GM10266 (cell line): Measurements from ENCODE around the gene TAP2.
A peak's percentile ranks its signal among the peaks of the same experiment; 100 is the strongest.

Experiments
- DNase-seq: peaks from one replicate; pipeline ENCODE4 v3.0.0; 2012; ENCODE audit errors: extremely low spot score
- TF ChIP-seq, protein P1 (sequence below): IDR thresholded peaks from 2 replicates; pipeline ENCODE4 v1.5.1; 2012; ENCODE audit warnings: mild to moderate bottlenecking, low read depth; ENCODE audit not compliant: control insufficient read depth, insufficient read depth; ENCODE audit errors: missing control alignments

TAP2 gene

GRCh38 chr6:32803416-32803815, 35.1 kb downstream of the TAP2 start:
- TF ChIP-seq, protein P1, sequence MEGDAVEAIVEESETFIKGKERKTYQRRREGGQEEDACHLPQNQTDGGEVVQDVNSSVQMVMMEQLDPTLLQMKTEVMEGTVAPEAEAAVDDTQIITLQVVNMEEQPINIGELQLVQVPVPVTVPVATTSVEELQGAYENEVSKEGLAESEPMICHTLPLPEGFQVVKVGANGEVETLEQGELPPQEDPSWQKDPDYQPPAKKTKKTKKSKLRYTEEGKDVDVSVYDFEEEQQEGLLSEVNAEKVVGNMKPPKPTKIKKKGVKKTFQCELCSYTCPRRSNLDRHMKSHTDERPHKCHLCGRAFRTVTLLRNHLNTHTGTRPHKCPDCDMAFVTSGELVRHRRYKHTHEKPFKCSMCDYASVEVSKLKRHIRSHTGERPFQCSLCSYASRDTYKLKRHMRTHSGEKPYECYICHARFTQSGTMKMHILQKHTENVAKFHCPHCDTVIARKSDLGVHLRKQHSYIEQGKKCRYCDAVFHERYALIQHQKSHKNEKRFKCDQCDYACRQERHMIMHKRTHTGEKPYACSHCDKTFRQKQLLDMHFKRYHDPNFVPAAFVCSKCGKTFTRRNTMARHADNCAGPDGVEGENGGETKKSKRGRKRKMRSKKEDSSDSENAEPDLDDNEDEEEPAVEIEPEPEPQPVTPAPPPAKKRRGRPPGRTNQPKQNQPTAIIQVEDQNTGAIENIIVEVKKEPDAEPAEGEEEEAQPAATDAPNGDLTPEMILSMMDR, result no peak
- no peak for DNase-seq

- no peak for DNase-seq
- TF ChIP-seq, protein P1, result no peak
These were observed 38.8 kb downstream of the TAP2 start for GRCh38 chr6:32799740-32800139.

- DNase-seq, result no peak
- TF ChIP-seq, protein P1, result no peak
These were observed 39.4 kb downstream of the TAP2 start for GRCh38 chr6:32799168-32799567.

GRCh38 chr6:32796848-32797776, 41.4 kb downstream of the TAP2 start:
- DNase-seq, result peak; percentile 55
- TF ChIP-seq, protein P1, result peak; percentile 91

- DNase-seq, result no peak
- TF ChIP-seq, protein P1, result no peak
These were observed 44.0 kb downstream of the TAP2 start for GRCh38 chr6:32794510-32794909.

DNA sequence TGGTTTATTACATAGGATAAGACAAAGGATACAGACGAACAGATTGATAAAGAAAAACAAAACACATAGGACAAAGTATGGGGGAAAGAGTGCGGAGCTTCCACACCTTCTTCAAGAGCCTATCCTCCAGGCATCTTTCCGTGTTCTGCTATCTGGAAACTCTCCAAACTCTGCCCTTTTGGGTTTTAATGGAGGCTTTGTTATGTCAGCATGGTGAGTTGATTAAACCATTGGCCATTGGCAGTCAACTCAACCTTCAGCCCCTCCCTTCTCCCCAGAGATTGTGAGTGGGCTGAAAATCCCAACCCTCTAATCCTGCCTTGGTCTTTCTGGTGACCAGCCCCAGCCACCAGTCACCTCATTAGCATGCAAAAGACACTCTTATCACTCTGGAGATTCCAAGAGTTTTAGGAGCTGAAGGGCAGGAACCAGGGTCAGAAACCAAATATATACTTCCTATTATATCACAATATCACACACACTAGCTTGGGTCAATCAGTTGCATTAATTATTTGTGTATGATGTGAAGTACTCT, 45.6 kb downstream of the TAP2 start:
- TF ChIP-seq, protein P1, result no peak

DNA sequence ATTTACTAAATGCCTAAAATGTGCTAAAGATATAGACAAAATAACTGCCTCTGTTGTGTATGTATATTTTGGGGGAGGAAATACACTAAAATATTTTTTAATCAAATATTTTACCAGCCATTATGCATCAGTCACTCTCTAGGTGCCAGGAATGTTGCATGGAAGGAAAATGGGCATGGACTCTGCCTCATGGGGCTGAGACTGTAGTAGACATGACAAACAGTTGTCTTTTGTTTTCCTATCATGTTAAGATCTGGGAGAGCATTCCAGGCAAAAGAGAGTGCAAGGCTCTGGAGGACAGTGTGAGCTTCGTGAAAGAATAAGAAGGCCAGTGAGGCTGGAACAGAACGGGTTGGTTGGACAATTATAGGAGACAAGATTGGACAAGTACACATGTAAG, 48.2 kb downstream of the TAP2 start:
- DNase-seq, result no peak
- TF ChIP-seq, protein P1, result no peak

More for the DNA sequence above, 45.6 kb downstream of the TAP2 start:
- DNase-seq, result no peak
